Measurements from ENCODE around the gene F12. TPM values are rescaled to one million over a fixed set of nuclear protein-coding genes. Genes with fewer than 3 reads are reported as not detected.

The F12 gene
- total RNA-seq, 1 donor from 2014 or later: 1.4 TPM

DNA sequence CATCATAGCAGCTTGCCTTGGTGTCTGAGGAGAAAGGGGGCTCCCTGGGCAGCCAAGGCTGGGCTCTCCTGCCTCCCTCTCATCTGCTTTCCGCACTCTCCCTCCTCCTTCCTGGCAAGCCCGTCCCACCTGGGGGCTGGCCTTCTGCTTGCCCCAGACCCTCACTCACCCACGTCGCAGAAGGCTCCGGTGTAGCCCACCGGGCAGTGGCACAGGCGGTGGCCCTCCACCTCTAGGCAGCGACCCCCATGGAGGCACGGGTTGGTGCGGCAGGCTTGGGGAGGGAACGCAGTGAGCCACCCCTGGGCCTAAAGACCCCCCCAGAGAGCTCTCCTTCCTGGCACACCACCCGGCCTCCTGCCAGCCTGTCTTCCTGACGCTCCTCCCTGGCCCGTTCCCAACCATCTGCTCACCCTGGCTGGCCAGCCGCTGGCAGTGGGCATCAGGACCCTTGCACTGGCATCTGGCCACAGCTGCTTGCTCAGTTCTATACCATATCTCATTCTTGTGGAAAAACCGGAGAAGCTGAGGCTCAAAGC, 4.7 kb downstream of the F12 start:
- Mint-ChIP-seq H3K27me3 (ENCODE audit: unreplicated experiment) (peaks cover 12% of the 10 kb centered on the region), H3K9me3 (ENCODE audit: unreplicated experiment) (no peaks in the 10 kb centered on the region), H3K27ac (ENCODE audit: unreplicated experiment) (peak overlapping the region; percentile 42), H3K4me3 (ENCODE audit: unreplicated experiment) (peak overlapping the region; percentile 77), H3K4me1 (ENCODE audit: unreplicated experiment) (peaks cover 7% of the 10 kb centered on the region), H3K36me3 (ENCODE audit: low read depth, unreplicated experiment) (peaks cover 3% of the 10 kb centered on the region)
- DNase-seq (ENCODE audit: low spot score): no peak
- TF ChIP-seq CTCF (IDR thresholded peaks at IDR 0.05; ENCODE audit: unreplicated experiment): no peak

- peaks cover 7% of the 10 kb centered on the region for H3K4me1 Mint-ChIP-seq (ENCODE audit: unreplicated experiment)
- peak; percentile 80 for DNase-seq (ENCODE audit: low spot score)
- no peak overlapping the region for H3K27ac Mint-ChIP-seq (ENCODE audit: unreplicated experiment)
- no peaks in the 10 kb centered on the region for H3K9me3 Mint-ChIP-seq (ENCODE audit: unreplicated experiment)
- peaks cover 3% of the 10 kb centered on the region for H3K36me3 Mint-ChIP-seq (ENCODE audit: low read depth, unreplicated experiment)
- H3K27me3 Mint-ChIP-seq (ENCODE audit: unreplicated experiment): peaks cover 12% of the 10 kb centered on the region
- no peak overlapping the region for H3K4me3 Mint-ChIP-seq (ENCODE audit: unreplicated experiment)
- TF ChIP-seq CTCF (IDR thresholded peaks at IDR 0.05; ENCODE audit: unreplicated experiment): peak; percentile 77
Measured at GRCh38 chr5:177403792-177404640, 5.3 kb downstream of the F12 start.

GRCh38 chr5:177403102-177403791, 6.1 kb downstream of the F12 start:
- Mint-ChIP-seq H3K9me3 (ENCODE audit: unreplicated experiment) (no peaks in the 10 kb centered on the region), H3K4me3 (ENCODE audit: unreplicated experiment) (peak overlapping the region; percentile 83), H3K27ac (ENCODE audit: unreplicated experiment) (no peak overlapping the region), H3K4me1 (ENCODE audit: unreplicated experiment) (peaks cover 7% of the 10 kb centered on the region), H3K27me3 (ENCODE audit: unreplicated experiment) (peaks cover 15% of the 10 kb centered on the region), H3K36me3 (ENCODE audit: low read depth, unreplicated experiment) (peaks cover 3% of the 10 kb centered on the region)
- DNase-seq (ENCODE audit: low spot score): no peak
- TF ChIP-seq CTCF (IDR thresholded peaks at IDR 0.05; ENCODE audit: unreplicated experiment): no peak

- H3K36me3 Mint-ChIP-seq (ENCODE audit: low read depth, unreplicated experiment): peaks cover 3% of the 10 kb centered on the region
- peaks cover 16% of the 10 kb centered on the region for H3K27me3 Mint-ChIP-seq (ENCODE audit: unreplicated experiment)
- no peaks in the 10 kb centered on the region for H3K9me3 Mint-ChIP-seq (ENCODE audit: unreplicated experiment)
- peak; percentile 61 for DNase-seq (ENCODE audit: low spot score)
- H3K4me3 Mint-ChIP-seq (ENCODE audit: unreplicated experiment): peak overlapping the region; percentile 83
- H3K4me1 Mint-ChIP-seq (ENCODE audit: unreplicated experiment): peaks cover 7% of the 10 kb centered on the region
- peak; percentile 41 for TF ChIP-seq CTCF (IDR thresholded peaks at IDR 0.05; ENCODE audit: unreplicated experiment)
- no peak overlapping the region for H3K27ac Mint-ChIP-seq (ENCODE audit: unreplicated experiment)
Measured at GRCh38 chr5:177402271-177403043, 6.9 kb downstream of the F12 start.
